Keratinocyte (primary cell): Measurements from ENCODE around the gene KCNMA1. TPM values are rescaled to one million over a fixed set of nuclear protein-coding genes. Genes with fewer than 3 reads are reported as not detected.

Experiments
- DNase-seq: peaks from one replicate; pipeline ENCODE4 v3.0.0-alpha.2; 2011; ENCODE audit warnings: low read depth, missing footprints, low spot score
- FAIRE-seq: peaks from 2 replicates; lab custom pipeline; 2011; peaks lifted over from hg19 to GRCh38; lab: Jason Lieb, UNC
- H2AFZ ChIP-seq: 2 replicates; pipeline ENCODE4 v1.6.0; 2012; ENCODE audit warnings: low read length, control low read depth, inconsistent platforms; ENCODE audit not compliant: control insufficient read depth
- H3K27ac ChIP-seq: 2 replicates; pipeline ENCODE4 v1.5.1; 2011; ENCODE audit warnings: low read length; ENCODE audit not compliant: control insufficient read depth, insufficient read depth
- H3K27me3 ChIP-seq: 3 replicates; pipeline ENCODE4 v1.6.0; 2011; ENCODE audit warnings: low read length; ENCODE audit not compliant: control insufficient read depth, insufficient read depth; ENCODE audit errors: extremely low read depth
- H3K36me3 ChIP-seq, 2 experiments: 2 replicates in 1 of 2; 3 replicates in 1 of 2; pipeline ENCODE4 v1.5.1; 2011; ENCODE audit warnings: low read length in 2 of 2, mild to moderate bottlenecking in 1 of 2; ENCODE audit not compliant: control insufficient read depth in 2 of 2, insufficient read depth in 2 of 2; ENCODE audit errors: extremely low read depth in 1 of 2
- H3K4me1 ChIP-seq: 3 replicates; pipeline ENCODE4 v1.5.1; 2011; ENCODE audit warnings: low read length; ENCODE audit not compliant: control insufficient read depth, insufficient read depth; ENCODE audit errors: extremely low read depth
- H3K4me2 ChIP-seq: 3 replicates; pipeline ENCODE4 v1.6.0; 2011; ENCODE audit warnings: low read depth, low read length; ENCODE audit not compliant: control insufficient read depth, insufficient read depth; ENCODE audit errors: extremely low read depth
- H3K4me3 ChIP-seq, 3 experiments: fragments of 200-600 bp in 1 of 3; sonication (generic) in 1 of 3; 2 replicates in 2 of 3; 3 replicates in 1 of 3; pipeline ENCODE4 v1.5.1; 2011 to 2016; ENCODE audit warnings: low read length in 3 of 3, mild to moderate bottlenecking in 3 of 3, control low read depth in 2 of 3, inconsistent platforms in 1 of 3, low read depth in 1 of 3, mixed read lengths in 1 of 3, mixed run types in 1 of 3, moderate library complexity in 1 of 3; ENCODE audit not compliant: control insufficient read depth in 2 of 3, insufficient read depth in 2 of 3; ENCODE audit errors: extremely low read depth in 1 of 3
- H3K79me2 ChIP-seq: 2 replicates; pipeline ENCODE4 v1.6.0; 2012; ENCODE audit warnings: low read length; ENCODE audit not compliant: control insufficient read depth, insufficient read depth
- H3K9ac ChIP-seq: 3 replicates; pipeline ENCODE4 v1.6.0; 2011; ENCODE audit warnings: low read length; ENCODE audit not compliant: control insufficient read depth, insufficient read depth; ENCODE audit errors: extremely low read depth
- H3K9me1 ChIP-seq: 3 replicates; pipeline ENCODE4 v1.6.0; 2011; ENCODE audit warnings: low read length; ENCODE audit not compliant: control insufficient read depth, insufficient read depth; ENCODE audit errors: extremely low read depth
- H3K9me3 ChIP-seq: 2 replicates; pipeline ENCODE4 v1.5.1; 2012; ENCODE audit warnings: low read depth, low read length; ENCODE audit not compliant: control insufficient read depth
- H4K20me1 ChIP-seq: 3 replicates; pipeline ENCODE4 v1.6.0; 2011; ENCODE audit warnings: low read length; ENCODE audit not compliant: control insufficient read depth, insufficient read depth; ENCODE audit errors: extremely low read depth
- EZH2 ChIP-seq: IDR thresholded peaks from one replicate; pipeline ENCODE4 v1.6.1; 2012; ENCODE audit warnings: inconsistent platforms, mild to moderate bottlenecking, low read length, moderate library complexity
- dilution Hi-C: fragments of 300-500 bp; cut with MboI; formaldehyde crosslinking; loops from one replicate; pipeline ENCODE4 v1.7.0; 2020; ENCODE audit warnings: low sequenced_read_pairs; ENCODE audit not compliant: extremely low pct_ligation_motif_present
- polyA plus RNA-seq, 5 experiments: library from polyadenylated mRNA; depleted of rRNA in 3 of 5; stranded (reverse) in 3 of 5; stranded (forward) in 1 of 5; unstranded in 1 of 5; fragments of >200 nt; gene quantifications; 1 replicate in 1 of 5; 2 replicates in 3 of 5; 3 replicates in 1 of 5; pipeline versions ENCODE4 v1.2.1 to v1.2.3, GENCODE V29; 2011 to 2012; ENCODE audit warnings: missing spikeins in 2 of 5, low read depth in 1 of 5, low replicate concordance in 1 of 5
- TF ChIP-seq, protein P1 (sequence below), 3 experiments: IDR thresholded peaks in 1 of 3; conservative IDR thresholded peaks in 1 of 3; optimal IDR thresholded peaks in 1 of 3; 2 replicates in 2 of 3; 3 replicates in 1 of 3; pipeline versions ENCODE3 to v1.5.1; 2011; ENCODE audit warnings: low read length in 3 of 3, mild to moderate bottlenecking in 3 of 3, moderate library complexity in 2 of 3, control low read depth in 1 of 3, inconsistent platforms in 1 of 3; ENCODE audit not compliant: insufficient read depth in 2 of 3; ENCODE audit errors: extremely low read depth in 1 of 3

The KCNMA1 gene
- polyA plus RNA-seq, 1 donor (not counting 4 experiments of a cell fraction or from before 2014, with no cell fraction given), result 6.3 TPM

DNA sequence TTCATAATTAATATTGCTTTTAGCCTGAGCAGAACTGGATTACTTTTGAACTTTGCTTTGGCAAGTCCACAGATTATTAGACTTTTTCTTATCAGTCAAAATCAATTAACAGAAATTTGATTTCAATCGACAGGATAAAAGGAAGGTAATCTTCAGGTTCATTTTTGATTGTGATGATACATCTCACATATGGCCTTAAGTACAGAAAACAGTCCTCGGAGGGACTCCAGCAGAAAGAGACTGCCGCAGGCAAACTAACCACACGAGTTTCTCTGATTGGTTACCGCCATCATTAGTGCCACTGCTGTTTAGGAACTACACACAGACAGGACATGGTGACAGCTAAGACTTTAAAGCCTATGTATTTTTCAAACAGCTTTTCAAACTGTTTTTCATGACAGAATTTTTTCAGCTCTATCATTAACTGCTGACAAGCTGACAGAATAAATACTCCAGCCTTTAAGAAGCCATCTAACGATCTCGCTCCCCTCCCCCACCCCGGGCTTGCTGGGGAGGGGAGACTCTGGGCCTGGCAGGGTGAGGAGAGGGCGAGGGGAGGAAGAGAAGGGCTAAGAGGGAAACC, 668.2 kb downstream of the KCNMA1 start:
- H3K9me1 ChIP-seq, result no peaks in the 10 kb centered on the region
- H4K20me1 ChIP-seq, result no peaks in the 10 kb centered on the region
- no peaks in the 10 kb centered on the region for H3K4me1 ChIP-seq
- dilution Hi-C loops, result no loop called here
- no peaks in the 10 kb centered on the region for H3K9me3 ChIP-seq
- H3K79me2 ChIP-seq, result no peaks in the 10 kb centered on the region
- FAIRE-seq (no peak), DNase-seq (no peak)
- no peak overlapping the region for H3K9ac ChIP-seq
- H3K27me3 ChIP-seq, result no peaks in the 10 kb centered on the region
- TF ChIP-seq EZH2, result no peak
- H3K27ac ChIP-seq, result no peak overlapping the region
- H3K4me2 ChIP-seq, result no peak overlapping the region
- no peak overlapping the region for H2AFZ ChIP-seq
- no peaks in the 10 kb centered on the region for H3K36me3 ChIP-seq
- no peak overlapping the region for H3K4me3 ChIP-seq

DNA sequence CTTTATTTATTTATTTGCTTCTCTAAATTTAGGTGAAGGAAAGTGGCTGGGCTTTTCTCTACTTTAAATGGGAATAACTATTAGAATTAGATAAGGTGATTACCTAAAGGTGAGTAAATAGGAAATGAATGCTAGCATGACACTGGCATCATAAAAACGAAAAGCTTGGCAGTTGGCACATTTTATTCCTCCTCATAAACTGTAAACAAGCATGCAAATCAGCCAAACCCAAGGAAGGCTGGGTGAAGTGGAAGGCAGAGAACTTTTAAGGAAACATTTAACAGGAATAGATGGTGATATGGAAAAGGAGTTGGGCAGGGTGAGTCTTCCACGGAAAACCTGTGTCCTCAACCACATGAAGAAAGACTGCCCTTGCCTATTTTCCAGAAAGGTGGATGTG, 669.1 kb downstream of the KCNMA1 start:
- DNase-seq, result no peak

More for the DNA sequence above, 669.1 kb downstream of the KCNMA1 start:
- H3K27me3 ChIP-seq, result no peaks in the 10 kb centered on the region
- no peaks in the 10 kb centered on the region for H3K4me1 ChIP-seq
- H3K9me1 ChIP-seq, result no peaks in the 10 kb centered on the region
- no peaks in the 10 kb centered on the region for H4K20me1 ChIP-seq
- no peaks in the 10 kb centered on the region for H3K36me3 ChIP-seq
- no peak overlapping the region for H3K4me3 ChIP-seq
- H3K4me2 ChIP-seq, result no peak overlapping the region
- FAIRE-seq, result no peak
- dilution Hi-C loops, result no loop called here
- no peak overlapping the region for H2AFZ ChIP-seq
- TF ChIP-seq, protein P1, sequence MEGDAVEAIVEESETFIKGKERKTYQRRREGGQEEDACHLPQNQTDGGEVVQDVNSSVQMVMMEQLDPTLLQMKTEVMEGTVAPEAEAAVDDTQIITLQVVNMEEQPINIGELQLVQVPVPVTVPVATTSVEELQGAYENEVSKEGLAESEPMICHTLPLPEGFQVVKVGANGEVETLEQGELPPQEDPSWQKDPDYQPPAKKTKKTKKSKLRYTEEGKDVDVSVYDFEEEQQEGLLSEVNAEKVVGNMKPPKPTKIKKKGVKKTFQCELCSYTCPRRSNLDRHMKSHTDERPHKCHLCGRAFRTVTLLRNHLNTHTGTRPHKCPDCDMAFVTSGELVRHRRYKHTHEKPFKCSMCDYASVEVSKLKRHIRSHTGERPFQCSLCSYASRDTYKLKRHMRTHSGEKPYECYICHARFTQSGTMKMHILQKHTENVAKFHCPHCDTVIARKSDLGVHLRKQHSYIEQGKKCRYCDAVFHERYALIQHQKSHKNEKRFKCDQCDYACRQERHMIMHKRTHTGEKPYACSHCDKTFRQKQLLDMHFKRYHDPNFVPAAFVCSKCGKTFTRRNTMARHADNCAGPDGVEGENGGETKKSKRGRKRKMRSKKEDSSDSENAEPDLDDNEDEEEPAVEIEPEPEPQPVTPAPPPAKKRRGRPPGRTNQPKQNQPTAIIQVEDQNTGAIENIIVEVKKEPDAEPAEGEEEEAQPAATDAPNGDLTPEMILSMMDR (optimal IDR thresholded peaks at IDR 0.05 in 1 of 3, IDR thresholded peaks at IDR 0.05 in 1 of 3, conservative IDR thresholded peaks at IDR 0.05 in 1 of 3; ENCODE audit: extremely low read depth in 1 of 3, insufficient read depth in 2 of 3, low read length in 3 of 3), result no peak
- no peak for TF ChIP-seq EZH2
- no peak overlapping the region for H3K9ac ChIP-seq
- H3K79me2 ChIP-seq, result no peaks in the 10 kb centered on the region
- H3K27ac ChIP-seq, result no peak overlapping the region
- H3K9me3 ChIP-seq, result no peaks in the 10 kb centered on the region
